Skin epidermis (tissue), 12 donors: ENCODE data around the gene CTNNA3.

Experiments used
- H3K27ac ChIP-seq, 21 experiments: fragments of 200-600 bp; sonication (generic) in 11 of 21; one replicate each; pipeline ENCODE4 v1.5.0; 2020; ENCODE audit warnings: mild to moderate bottlenecking in 3 of 21, inconsistent platforms in 2 of 21, moderate library complexity in 2 of 21
- H3K4me3 ChIP-seq, 7 experiments: fragments of 200-600 bp; sonication (generic) in 2 of 7; one replicate each; pipeline ENCODE4 v1.5.0; 2020; ENCODE audit warnings: inconsistent platforms in 2 of 7, mild to moderate bottlenecking in 2 of 7, moderate library complexity in 1 of 7

The CTNNA3 gene

GRCh38 chr10:66927251-66927935 lies 768.6 kb downstream of the CTNNA3 start:
- no peak overlapping the region for H3K27ac ChIP-seq
- H3K4me3 ChIP-seq = no peak overlapping the region

GRCh38 chr10:66926841-66927240 lies 769.2 kb downstream of the CTNNA3 start:
- no peak overlapping the region for H3K27ac ChIP-seq
- no peak overlapping the region for H3K4me3 ChIP-seq

- Histone ChIP-seq H3K4me3 (no peak within 1 kb of the TSS), H3K27ac (no peak within 1 kb of the TSS)
Measured at GRCh38 chr10:66925896-66926715, 769.9 kb downstream of the CTNNA3 start, which contains the start of gene LRRTM3. Gene LRRTM3 (plus strand): TSS chr10:66926036.

GRCh38 chr10:66925373-66925772 lies 770.6 kb downstream of the CTNNA3 start:
- H3K27ac ChIP-seq = no peak overlapping the region
- H3K4me3 ChIP-seq = no peak overlapping the region

GRCh38 chr10:66924674-66925345 lies 771.2 kb downstream of the CTNNA3 start:
- H3K4me3 ChIP-seq = no peak overlapping the region
- H3K27ac ChIP-seq = no peak overlapping the region

- no peak overlapping the region for H3K27ac ChIP-seq
- H3K4me3 ChIP-seq = no peak overlapping the region
Measured at GRCh38 chr10:66919248-66919647, 776.7 kb downstream of the CTNNA3 start.

- H3K4me3 ChIP-seq = no peak overlapping the region
- no peak overlapping the region for H3K27ac ChIP-seq
Measured at GRCh38 chr10:66917104-66917503, 778.9 kb downstream of the CTNNA3 start.

- H3K4me3 ChIP-seq = no peak overlapping the region
- H3K27ac ChIP-seq = no peak overlapping the region
Measured at GRCh38 chr10:66916030-66916429, 780.0 kb downstream of the CTNNA3 start.

- no peak overlapping the region for H3K4me3 ChIP-seq
- no peak overlapping the region for H3K27ac ChIP-seq
Measured at GRCh38 chr10:66910671-66911070, 785.3 kb downstream of the CTNNA3 start.

GRCh38 chr10:66892871-66893270 lies 803.1 kb downstream of the CTNNA3 start:
- no peak overlapping the region for H3K27ac ChIP-seq
- H3K4me3 ChIP-seq = no peak overlapping the region

- H3K4me3 ChIP-seq = no peak overlapping the region
- H3K27ac ChIP-seq = no peak overlapping the region
Measured at GRCh38 chr10:66888237-66888636, 807.8 kb downstream of the CTNNA3 start.

- no peak overlapping the region for H3K4me3 ChIP-seq
- H3K27ac ChIP-seq = no peak overlapping the region
Measured at GRCh38 chr10:66886848-66887247, 809.1 kb downstream of the CTNNA3 start.

- Histone ChIP-seq H3K4me3 (no peak overlapping the region), H3K27ac (no peak overlapping the region)
Measured at GRCh38 chr10:66882271-66882670, 813.7 kb downstream of the CTNNA3 start.

- no peak overlapping the region for H3K4me3 ChIP-seq
Measured at GRCh38 chr10:66881814-66882213, 814.2 kb downstream of the CTNNA3 start.

GRCh38 chr10:66880826-66881225 lies 815.2 kb downstream of the CTNNA3 start:
- Histone ChIP-seq H3K27ac (no peak overlapping the region), H3K4me3 (no peak overlapping the region)

More at GRCh38 chr10:66881814-66882213, 814.2 kb downstream of the CTNNA3 start:
- no peak overlapping the region for H3K27ac ChIP-seq

GRCh38 chr10:66880292-66880691 lies 815.7 kb downstream of the CTNNA3 start:
- no peak overlapping the region for H3K4me3 ChIP-seq
- no peak overlapping the region for H3K27ac ChIP-seq

- no peak overlapping the region for H3K27ac ChIP-seq
Measured at GRCh38 chr10:66877361-66877760, 818.6 kb downstream of the CTNNA3 start.

GRCh38 chr10:66869635-66870034 lies 826.4 kb downstream of the CTNNA3 start:
- H3K4me3 ChIP-seq = no peak overlapping the region
- H3K27ac ChIP-seq = no peak overlapping the region

More at GRCh38 chr10:66877361-66877760, 818.6 kb downstream of the CTNNA3 start:
- no peak overlapping the region for H3K4me3 ChIP-seq

- H3K4me3 ChIP-seq = no peak overlapping the region
- no peak overlapping the region for H3K27ac ChIP-seq
Measured at GRCh38 chr10:66862687-66863258, 833.2 kb downstream of the CTNNA3 start.

GRCh38 chr10:66860376-66860945 lies 835.5 kb downstream of the CTNNA3 start:
- H3K4me3 ChIP-seq = no peak overlapping the region
- no peak overlapping the region for H3K27ac ChIP-seq
